NCI-H526 treated with DMSO at 0.1 percent for 48 hours (cell line): ENCODE measurements around the gene GAB1.
"Not testable (repeated sequence)": the region's sequence is repeated elsewhere in the genome, so short reads cannot be mapped to it uniquely, and the experiment has no call there.

ENCODE experiments used
- DNase-seq: peaks from one replicate; lab custom pipeline; 2025; lab: John Stamatoyannopoulos, UW

Gene GAB1

GRCh38 chr4:143338313-143338712, 1.6 kb downstream of the GAB1 start:
- no peak for DNase-seq

- no peak for DNase-seq
These were observed 2.8 kb downstream of the GAB1 start for GRCh38 chr4:143339497-143339896.

GRCh38 chr4:143341186-143341755, 4.6 kb downstream of the GAB1 start:
- no peak for DNase-seq

GRCh38 chr4:143343276-143343831, 6.7 kb downstream of the GAB1 start:
- no peak for DNase-seq

GRCh38 chr4:143344041-143344440, 7.4 kb downstream of the GAB1 start:
- DNase-seq: no peak

- no peak for DNase-seq
These were observed 8.1 kb downstream of the GAB1 start for GRCh38 chr4:143344774-143345173.

GRCh38 chr4:143345356-143345755, 8.7 kb downstream of the GAB1 start:
- DNase-seq: no peak

- DNase-seq: no peak
These were observed 9.5 kb downstream of the GAB1 start for GRCh38 chr4:143346206-143346605.

GRCh38 chr4:143347484-143348111, 10.9 kb downstream of the GAB1 start:
- no peak for DNase-seq

GRCh38 chr4:143348233-143349077, 11.8 kb downstream of the GAB1 start:
- no peak for DNase-seq

GRCh38 chr4:143349858-143350527, 13.3 kb downstream of the GAB1 start:
- not testable (repeated sequence) for DNase-seq

GRCh38 chr4:143351149-143351691, 14.5 kb downstream of the GAB1 start:
- DNase-seq: no peak

- DNase-seq: no peak
These were observed 15.2 kb downstream of the GAB1 start for GRCh38 chr4:143351774-143352451.

- no peak for DNase-seq
These were observed 16.0 kb downstream of the GAB1 start for GRCh38 chr4:143352720-143353119.

GRCh38 chr4:143353797-143354196, 17.1 kb downstream of the GAB1 start:
- DNase-seq: no peak

GRCh38 chr4:143354990-143355389, 18.3 kb downstream of the GAB1 start:
- no peak for DNase-seq

GRCh38 chr4:143355540-143356217, 19.0 kb downstream of the GAB1 start:
- no peak for DNase-seq

- DNase-seq: no peak
These were observed 19.8 kb downstream of the GAB1 start for GRCh38 chr4:143356493-143356892.

GRCh38 chr4:143357161-143357845, 20.6 kb downstream of the GAB1 start:
- no peak for DNase-seq

GRCh38 chr4:143358419-143358818, 21.7 kb downstream of the GAB1 start:
- DNase-seq: no peak
